SH-SY5Y (cell line): Measurements from ENCODE around the gene CMTR2.

Experiments
- GATA2 ChIP-seq: IDR thresholded peaks from 2 replicates; pipeline ENCODE4 v1.6.1; 2011; ENCODE audit warnings: mild to moderate bottlenecking, low read depth, low read length
- GATA3 ChIP-seq: IDR thresholded peaks from 2 replicates; pipeline ENCODE4 v1.6.1; 2011; ENCODE audit warnings: low read depth, mild to moderate bottlenecking, low read length, moderate library complexity

Gene CMTR2

GRCh38 chr16:71250461-71251235, 38.6 kb downstream of the CMTR2 start:
- TF ChIP-seq GATA2 (no peak), GATA3 (no peak)

GRCh38 chr16:71249399-71249798, 39.8 kb downstream of the CMTR2 start:
- TF ChIP-seq GATA2: no peak
- TF ChIP-seq GATA3: no peak

- TF ChIP-seq GATA3 (no peak), GATA2 (no peak)
Measured at GRCh38 chr16:71247478-71247877, 41.7 kb downstream of the CMTR2 start.

GRCh38 chr16:71246309-71246708, 42.9 kb downstream of the CMTR2 start:
- TF ChIP-seq GATA3 (no peak), GATA2 (no peak)

GRCh38 chr16:71244521-71244920, 44.7 kb downstream of the CMTR2 start:
- no peak for TF ChIP-seq GATA3
- no peak for TF ChIP-seq GATA2

- no peak for TF ChIP-seq GATA2
- TF ChIP-seq GATA3: no peak
Measured at GRCh38 chr16:71242601-71243000, 46.6 kb downstream of the CMTR2 start.

- TF ChIP-seq GATA2: no peak
- no peak for TF ChIP-seq GATA3
Measured at GRCh38 chr16:71242036-71242435, 47.2 kb downstream of the CMTR2 start.
